ENCODE data around the gene ZNF70. TPM values are rescaled to one million over a fixed set of nuclear protein-coding genes. Genes with fewer than 3 reads are reported as not detected.

Gene ZNF70
- total and polyA plus RNA-seq, 2 of the 13 experiments (the other 11 are each of a cell fraction or from before 2014, with no cell fraction given) = 0.62 to 3.6 TPM

DNA sequence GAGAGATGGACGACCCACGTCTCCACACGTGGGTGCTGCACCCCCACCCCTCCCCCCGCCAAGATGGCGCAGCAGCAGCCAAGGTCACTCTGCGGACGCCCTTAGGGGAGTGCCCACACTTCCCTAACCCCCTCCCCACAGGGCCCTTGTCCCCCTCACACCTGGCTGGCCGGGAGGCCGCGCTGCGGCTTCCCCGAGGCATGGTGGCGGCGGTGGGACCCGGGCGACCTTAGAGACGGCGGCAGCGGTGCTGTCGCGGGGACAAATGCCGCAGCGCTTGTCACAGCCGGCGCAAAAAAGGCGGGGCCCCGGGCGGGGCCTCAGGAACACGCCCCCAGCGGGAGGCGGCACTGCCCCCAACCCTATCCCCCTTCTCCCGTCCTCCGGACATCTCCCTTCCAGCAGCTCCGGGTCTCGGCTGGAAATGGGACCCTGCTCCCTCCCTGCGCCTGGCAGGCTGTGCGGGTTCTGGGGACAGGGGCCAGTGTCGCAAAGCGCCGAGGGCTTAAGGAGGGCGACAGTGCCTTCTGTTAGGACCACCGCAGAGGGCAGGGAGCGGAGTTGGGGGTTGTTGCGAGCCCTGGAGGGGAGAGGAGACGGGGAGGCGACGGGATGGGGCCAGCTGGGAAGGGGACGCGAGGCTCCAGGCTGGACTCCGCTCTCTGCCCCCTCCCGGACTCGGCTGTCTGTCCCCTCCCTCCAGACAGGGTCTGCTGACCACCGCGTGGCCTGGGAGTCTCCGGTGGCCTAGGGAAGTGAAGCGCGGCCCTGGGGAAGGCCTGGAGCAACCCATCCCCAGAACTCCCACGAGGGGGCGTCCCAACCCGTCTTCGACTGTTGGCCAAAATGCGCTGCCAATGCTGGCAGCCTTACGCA is 17.0 kb upstream of the ZNF70 start, which contains the start of gene CHCHD10 (continued):
- TF ChIP-seq, protein P1, sequence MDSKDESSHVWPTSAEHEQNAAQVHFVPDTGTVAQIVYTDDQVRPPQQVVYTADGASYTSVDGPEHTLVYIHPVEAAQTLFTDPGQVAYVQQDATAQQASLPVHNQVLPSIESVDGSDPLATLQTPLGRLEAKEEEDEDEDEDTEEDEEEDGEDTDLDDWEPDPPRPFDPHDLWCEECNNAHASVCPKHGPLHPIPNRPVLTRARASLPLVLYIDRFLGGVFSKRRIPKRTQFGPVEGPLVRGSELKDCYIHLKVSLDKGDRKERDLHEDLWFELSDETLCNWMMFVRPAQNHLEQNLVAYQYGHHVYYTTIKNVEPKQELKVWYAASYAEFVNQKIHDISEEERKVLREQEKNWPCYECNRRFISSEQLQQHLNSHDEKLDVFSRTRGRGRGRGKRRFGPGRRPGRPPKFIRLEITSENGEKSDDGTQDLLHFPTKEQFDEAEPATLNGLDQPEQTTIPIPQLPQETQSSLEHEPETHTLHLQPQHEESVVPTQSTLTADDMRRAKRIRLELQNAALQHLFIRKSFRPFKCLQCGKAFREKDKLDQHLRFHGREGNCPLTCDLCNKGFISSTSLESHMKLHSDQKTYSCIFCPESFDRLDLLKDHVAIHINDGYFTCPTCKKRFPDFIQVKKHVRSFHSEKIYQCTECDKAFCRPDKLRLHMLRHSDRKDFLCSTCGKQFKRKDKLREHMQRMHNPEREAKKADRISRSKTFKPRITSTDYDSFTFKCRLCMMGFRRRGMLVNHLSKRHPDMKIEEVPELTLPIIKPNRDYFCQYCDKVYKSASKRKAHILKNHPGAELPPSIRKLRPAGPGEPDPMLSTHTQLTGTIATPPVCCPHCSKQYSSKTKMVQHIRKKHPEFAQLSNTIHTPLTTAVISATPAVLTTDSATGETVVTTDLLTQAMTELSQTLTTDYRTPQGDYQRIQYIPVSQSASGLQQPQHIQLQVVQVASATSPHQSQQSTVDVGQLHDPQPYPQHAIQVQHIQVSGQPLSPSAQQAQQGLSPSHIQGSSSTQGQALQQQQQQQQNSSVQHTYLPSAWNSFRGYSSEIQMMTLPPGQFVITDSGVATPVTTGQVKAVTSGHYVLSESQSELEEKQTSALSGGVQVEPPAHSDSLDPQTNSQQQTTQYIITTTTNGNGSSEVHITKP (CRISPR knock-in tag; IDR thresholded peaks at IDR 0.05; ENCODE audit: low read depth) = no peak
- 0 out of 2 replicates have a peak, but pooled peaks have one; percentile 63 for TF ChIP-seq U2AF2 (IDR thresholded peaks at IDR 0.05; ENCODE audit: low read depth, low read length)
- no peak for TF ChIP-seq GTF3A (CRISPR knock-in tag; conservative IDR thresholded peaks at IDR 0.05)
- TF ChIP-seq ZNF724P (CRISPR knock-in tag; IDR thresholded peaks at IDR 0.05; ENCODE audit: borderline replicate concordance) = peak; percentile 62; the same call in 1 of the 2 replicates
- no peak for TF ChIP-seq NR2F6 (IDR thresholded peaks at IDR 0.05)
- TF ChIP-seq NR2F6 (CRISPR knock-in tag; IDR thresholded peaks at IDR 0.05) = peak; percentile 32; the same call in 1 of the 2 replicates
- TF ChIP-seq MAFK (conservative IDR thresholded peaks at IDR 0.05 in 1 of 2, IDR thresholded peaks at IDR 0.05 in 1 of 2; ENCODE audit: low read length in 2 of 2) = no peak
- peak; percentile 68; the same call in 1 of the 2 replicates for TF ChIP-seq ZSCAN22 (CRISPR knock-in tag; IDR thresholded peaks at IDR 0.05)
- TF ChIP-seq, protein P2, sequence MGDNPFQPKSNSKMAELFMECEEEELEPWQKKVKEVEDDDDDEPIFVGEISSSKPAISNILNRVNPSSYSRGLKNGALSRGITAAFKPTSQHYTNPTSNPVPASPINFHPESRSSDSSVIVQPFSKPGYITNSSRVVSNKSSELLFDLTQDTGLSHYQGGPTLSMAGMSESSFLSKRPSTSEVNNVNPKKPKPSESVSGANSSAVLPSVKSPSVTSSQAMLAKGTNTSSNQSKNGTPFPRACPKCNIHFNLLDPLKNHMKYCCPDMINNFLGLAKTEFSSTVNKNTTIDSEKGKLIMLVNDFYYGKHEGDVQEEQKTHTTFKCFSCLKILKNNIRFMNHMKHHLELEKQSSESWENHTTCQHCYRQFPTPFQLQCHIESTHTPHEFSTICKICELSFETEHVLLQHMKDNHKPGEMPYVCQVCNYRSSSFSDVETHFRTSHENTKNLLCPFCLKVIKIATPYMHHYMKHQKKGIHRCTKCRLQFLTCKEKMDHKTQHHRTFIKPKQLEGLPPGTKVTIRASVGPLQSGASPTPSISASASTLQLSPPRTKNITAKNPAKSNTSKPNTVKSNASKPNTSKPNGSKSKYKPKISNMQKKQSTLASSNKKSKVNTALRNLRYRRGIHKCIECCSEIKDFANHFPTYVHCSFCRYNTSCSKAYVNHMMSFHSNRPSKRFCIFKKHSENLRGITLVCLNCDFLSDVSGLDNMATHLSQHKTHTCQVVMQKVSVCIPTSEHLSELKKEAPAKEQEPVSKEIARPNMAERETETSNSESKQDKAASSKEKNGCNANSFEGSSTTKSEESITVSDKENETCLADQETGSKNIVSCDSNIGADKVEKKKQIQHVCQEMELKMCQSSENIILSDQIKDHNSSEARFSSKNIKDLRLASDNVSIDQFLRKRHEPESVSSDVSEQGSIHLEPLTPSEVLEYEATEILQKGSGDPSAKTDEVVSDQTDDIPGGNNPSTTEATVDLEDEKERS (CRISPR knock-in tag; IDR thresholded peaks at IDR 0.05) = no peak; the same call in none of the 2 replicates
- no peak for TF ChIP-seq ETV5 (CRISPR knock-in tag; IDR thresholded peaks at IDR 0.05; ENCODE audit: borderline replicate concordance)
- TF ChIP-seq ZNF3 (CRISPR knock-in tag; IDR thresholded peaks at IDR 0.05) = no peak
- TF ChIP-seq, protein P3, sequence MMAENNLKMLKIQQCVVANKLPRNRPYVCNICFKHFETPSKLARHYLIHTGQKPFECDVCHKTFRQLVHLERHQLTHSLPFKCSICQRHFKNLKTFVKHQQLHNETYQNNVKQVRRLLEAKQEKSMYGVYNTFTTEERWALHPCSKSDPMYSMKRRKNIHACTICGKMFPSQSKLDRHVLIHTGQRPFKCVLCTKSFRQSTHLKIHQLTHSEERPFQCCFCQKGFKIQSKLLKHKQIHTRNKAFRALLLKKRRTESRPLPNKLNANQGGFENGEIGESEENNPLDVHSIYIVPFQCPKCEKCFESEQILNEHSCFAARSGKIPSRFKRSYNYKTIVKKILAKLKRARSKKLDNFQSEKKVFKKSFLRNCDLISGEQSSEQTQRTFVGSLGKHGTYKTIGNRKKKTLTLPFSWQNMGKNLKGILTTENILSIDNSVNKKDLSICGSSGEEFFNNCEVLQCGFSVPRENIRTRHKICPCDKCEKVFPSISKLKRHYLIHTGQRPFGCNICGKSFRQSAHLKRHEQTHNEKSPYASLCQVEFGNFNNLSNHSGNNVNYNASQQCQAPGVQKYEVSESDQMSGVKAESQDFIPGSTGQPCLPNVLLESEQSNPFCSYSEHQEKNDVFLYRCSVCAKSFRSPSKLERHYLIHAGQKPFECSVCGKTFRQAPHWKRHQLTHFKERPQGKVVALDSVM (CRISPR knock-in tag; IDR thresholded peaks at IDR 0.05) = no peak
- TF ChIP-seq PPARG (CRISPR knock-in tag; conservative IDR thresholded peaks at IDR 0.05) = 0 out of 2 replicates have a peak, but pooled peaks have one; percentile 23
- no peak for TF ChIP-seq ARID3A (IDR thresholded peaks at IDR 0.05; ENCODE audit: low read depth, low read length)
- no peak for TF ChIP-seq ZNF468 (CRISPR knock-in tag; IDR thresholded peaks at IDR 0.05)
